Cardiac muscle cell (in vitro differentiated cells and primary cell): Measurements from ENCODE around the gene SPTB. TPM values are rescaled to one million over a fixed set of nuclear protein-coding genes. Genes with fewer than 3 reads are reported as not detected.

Source experiments
- DNase-seq, 2 donors: peaks; one replicate each; pipeline versions ENCODE4 v3.0.0 to v3.0.0-alpha.2; 2010 to 2017; ENCODE audit warnings: low read depth in 1 of 2, low spot score in 1 of 2
- H3K27ac ChIP-seq: fragments of 200-600 bp; sonication (generic); 2 replicates; pipeline ENCODE4 v1.5.1; 2016
- H3K27me3 ChIP-seq: fragments of 200-600 bp; sonication (generic); 2 replicates; pipeline ENCODE4 v1.6.0; 2016; ENCODE audit warnings: control low read depth
- H3K36me3 ChIP-seq: fragments of 200-600 bp; sonication (generic); 2 replicates; pipeline ENCODE4 v1.5.1; 2016; ENCODE audit warnings: control low read depth
- H3K4me1 ChIP-seq: fragments of 200-600 bp; sonication (generic); 2 replicates; pipeline ENCODE4 v1.8.1; 2017; ENCODE audit warnings: low read depth, mild to moderate bottlenecking, mixed run types
- H3K4me3 ChIP-seq: fragments of 200-600 bp; sonication (generic); 2 replicates; pipeline ENCODE4 v1.5.1; 2016; ENCODE audit warnings: mild to moderate bottlenecking
- H3K9me3 ChIP-seq: fragments of 200-600 bp; sonication (generic); 2 replicates; pipeline ENCODE4 v1.5.1; 2017; ENCODE audit warnings: low read depth, mild to moderate bottlenecking, control low read depth
- CTCF ChIP-seq: IDR thresholded peaks from 2 replicates; pipeline ENCODE4 v1.5.1; 2012; ENCODE audit warnings: low read depth, mild to moderate bottlenecking, low read length
- polyA plus RNA-seq: library from polyadenylated mRNA; unstranded; fragments of >200 nt; fragmentation: Nextera tagmentation; extraction: Ambion mirVana; gene quantifications from 2 replicates; pipeline ENCODE4 v1.2.1, GENCODE V29; 2016
- total RNA-seq: library from RNA; depleted of rRNA; stranded (reverse); fragments of >200 nt; gene quantifications from 2 replicates; pipeline ENCODE4 v1.2.3, GENCODE V29; 2016

Gene SPTB
- total and polyA plus RNA-seq, 2 experiments from 2014 or later: 9.2 to 9.9 TPM

- no peak overlapping the region for H3K27ac ChIP-seq
- H3K36me3 ChIP-seq: peaks cover 24% of the 10 kb centered on the region
- no peaks in the 10 kb centered on the region for H3K9me3 ChIP-seq
- H3K4me3 ChIP-seq: no peak overlapping the region
- peaks cover 15% of the 10 kb centered on the region for H3K4me1 ChIP-seq
- no peaks in the 10 kb centered on the region for H3K27me3 ChIP-seq
- no peak for DNase-seq
- TF ChIP-seq CTCF: no peak
These were observed 149.7 kb downstream of the SPTB start for GRCh38 chr14:64730061-64730440.

- H3K36me3 ChIP-seq: peaks cover 24% of the 10 kb centered on the region
- no peak for DNase-seq
- H3K4me3 ChIP-seq: no peak overlapping the region
- H3K27ac ChIP-seq: no peak overlapping the region
- H3K4me1 ChIP-seq: peaks cover 20% of the 10 kb centered on the region
- no peaks in the 10 kb centered on the region for H3K27me3 ChIP-seq
- no peaks in the 10 kb centered on the region for H3K9me3 ChIP-seq
- no peak for TF ChIP-seq CTCF
These were observed 150.2 kb downstream of the SPTB start for GRCh38 chr14:64729386-64730060.

- no peak for DNase-seq
- TF ChIP-seq CTCF: no peak
- Histone ChIP-seq H3K4me3 (no peak overlapping the region), H3K27ac (no peak overlapping the region), H3K36me3 (peaks cover 24% of the 10 kb centered on the region), H3K27me3 (no peaks in the 10 kb centered on the region), H3K4me1 (peaks cover 27% of the 10 kb centered on the region), H3K9me3 (no peaks in the 10 kb centered on the region)
These were observed 150.9 kb downstream of the SPTB start for GRCh38 chr14:64728856-64729255.

- peaks cover 24% of the 10 kb centered on the region for H3K36me3 ChIP-seq
These were observed 151.6 kb downstream of the SPTB start for GRCh38 chr14:64728106-64728505.

GRCh38 chr14:64727551-64728071, 152.1 kb downstream of the SPTB start:
- H3K4me1 ChIP-seq: peaks cover 32% of the 10 kb centered on the region
- H3K27me3 ChIP-seq: no peaks in the 10 kb centered on the region
- no peaks in the 10 kb centered on the region for H3K9me3 ChIP-seq
- DNase-seq: no peak
- TF ChIP-seq CTCF: no peak
- H3K36me3 ChIP-seq: peaks cover 21% of the 10 kb centered on the region
- no peak overlapping the region for H3K27ac ChIP-seq
- H3K4me3 ChIP-seq: no peak overlapping the region

More at GRCh38 chr14:64728106-64728505, 151.6 kb downstream of the SPTB start:
- no peak for DNase-seq
- Histone ChIP-seq H3K4me1 (peaks cover 30% of the 10 kb centered on the region), H3K9me3 (no peaks in the 10 kb centered on the region), H3K4me3 (no peak overlapping the region), H3K27me3 (no peaks in the 10 kb centered on the region), H3K27ac (no peak overlapping the region)
- TF ChIP-seq CTCF: no peak
